ENCODE results near the gene SEC14L1.

GRCh38 chr17:77247048-77247541, 106.3 kb downstream of the SEC14L1 start:
- TF ChIP-seq POLR2A (IDR thresholded peaks at IDR 0.05) (no peak), CTCF (IDR thresholded peaks at IDR 0.05) (peak in 3 of 4 experiments; percentile 99)
